Activated naive CD8-positive, alpha-beta T cell treated with anti-CD3 and anti-CD28 coated beads, Interleukin-2, amount 50 U/mL, for 16 hours (primary cell): ENCODE data around the gene MYCBP.
A peak's percentile ranks its signal among the peaks of the same experiment; 100 is the strongest.
"Not testable (repeated sequence)": the region's sequence is repeated elsewhere in the genome, so short reads cannot be mapped to it uniquely, and the experiment has no call there.

Experiments used
- DNase-seq: peaks from one replicate; pipeline ENCODE4 v3.0.0-alpha.2; 2020; ENCODE audit warnings: low read depth, low spot score

The MYCBP gene

GRCh38 chr1:38867208-38867607 is 5.9 kb downstream of the MYCBP start:
- no peak for DNase-seq

DNA sequence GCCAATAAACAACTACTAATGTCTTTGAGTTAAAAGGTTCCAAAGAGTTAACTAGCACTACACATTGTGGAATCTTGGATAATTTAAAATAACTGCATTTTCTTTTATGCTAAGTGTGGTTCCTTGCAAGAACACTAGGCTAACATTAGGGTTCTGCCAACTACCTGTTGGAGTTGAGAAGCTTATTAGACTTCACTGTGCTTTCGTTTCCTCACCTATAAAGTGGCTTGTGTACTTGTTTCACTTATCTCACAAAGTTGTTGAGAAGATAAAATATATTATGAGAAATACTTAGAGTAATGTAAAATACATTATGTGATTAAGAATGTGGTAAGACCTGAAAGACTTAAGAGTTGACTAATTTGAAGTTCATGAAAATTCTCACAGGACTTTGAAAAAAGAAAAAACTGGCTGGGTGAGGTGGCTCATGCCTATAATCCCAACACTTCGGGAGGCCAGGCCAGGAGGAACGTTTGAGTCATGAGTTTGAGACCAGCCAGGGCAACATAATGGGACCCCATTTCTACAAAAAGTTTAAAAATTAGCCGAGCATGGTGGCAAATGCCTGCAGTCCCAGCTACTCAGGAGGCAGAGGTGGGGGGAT is 7.9 kb downstream of the MYCBP start:
- no peak for DNase-seq

DNA sequence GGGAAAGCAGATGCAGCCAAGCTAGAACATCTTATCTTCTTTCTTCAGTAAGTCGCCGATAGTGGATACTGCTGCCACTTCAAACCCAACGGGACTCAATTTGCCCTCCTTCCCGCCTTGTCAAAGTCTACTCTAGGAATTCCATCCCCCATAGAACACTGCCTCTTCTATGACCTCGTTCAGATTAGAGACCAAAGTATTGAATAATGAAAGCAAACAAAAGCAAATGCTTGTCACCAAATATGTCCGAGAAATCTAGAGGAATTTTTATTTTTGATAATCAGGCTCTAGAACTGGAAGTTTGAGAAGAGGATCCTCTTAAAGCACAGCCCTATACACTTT is 12.7 kb downstream of the MYCBP start:
- DNase-seq, result no peak

DNA sequence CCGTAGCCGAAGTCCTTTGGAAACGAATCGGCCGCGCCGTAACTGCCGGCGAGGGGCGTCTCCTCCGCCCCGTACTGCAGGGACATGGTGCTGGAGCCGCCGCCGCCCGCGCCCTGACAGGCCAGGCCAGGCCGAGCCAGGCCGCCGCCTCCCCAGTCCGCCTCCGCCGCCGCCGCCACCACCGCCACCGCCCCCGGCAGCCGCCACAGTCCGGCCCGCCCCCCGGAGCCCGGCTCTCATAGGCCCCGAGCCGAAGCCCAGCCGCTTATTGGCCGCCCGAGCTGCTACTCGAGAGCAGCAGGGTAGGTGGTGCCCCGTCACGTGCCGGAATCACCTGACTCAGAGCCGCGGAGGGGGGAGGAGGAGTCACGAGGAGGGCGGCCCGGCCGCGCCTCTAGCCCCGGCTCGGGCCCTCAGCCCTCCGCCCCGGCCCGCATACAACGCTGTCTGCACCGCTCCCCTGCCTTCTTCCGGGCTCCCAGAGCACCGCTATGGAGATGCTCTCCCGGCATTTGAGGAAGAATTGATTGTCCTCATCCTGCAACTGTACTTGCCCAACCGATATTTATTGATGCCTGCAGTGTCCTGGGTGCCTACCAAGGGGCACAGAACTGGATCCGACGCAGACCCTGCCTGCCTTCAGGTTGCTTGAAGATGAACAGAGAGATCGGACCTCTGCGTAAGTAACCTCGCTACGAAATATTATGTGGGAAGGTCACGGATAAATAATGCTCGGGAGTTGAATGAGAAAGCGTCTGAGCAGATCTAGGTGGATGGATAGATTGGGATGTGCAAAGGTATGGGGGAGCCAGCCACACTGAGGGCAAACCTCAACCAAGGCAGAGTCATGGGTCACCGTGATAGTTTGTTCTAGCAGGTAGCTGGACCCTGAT is 13.3 kb downstream of the MYCBP start, which contains the start of gene RRAGC:
TSS of gene RRAGC (minus strand) at position 212 of the 893 bp plus-strand sequence. CDS start at position 86, 126 bp downstream.
- peak; percentile 95 for DNase-seq

DNA sequence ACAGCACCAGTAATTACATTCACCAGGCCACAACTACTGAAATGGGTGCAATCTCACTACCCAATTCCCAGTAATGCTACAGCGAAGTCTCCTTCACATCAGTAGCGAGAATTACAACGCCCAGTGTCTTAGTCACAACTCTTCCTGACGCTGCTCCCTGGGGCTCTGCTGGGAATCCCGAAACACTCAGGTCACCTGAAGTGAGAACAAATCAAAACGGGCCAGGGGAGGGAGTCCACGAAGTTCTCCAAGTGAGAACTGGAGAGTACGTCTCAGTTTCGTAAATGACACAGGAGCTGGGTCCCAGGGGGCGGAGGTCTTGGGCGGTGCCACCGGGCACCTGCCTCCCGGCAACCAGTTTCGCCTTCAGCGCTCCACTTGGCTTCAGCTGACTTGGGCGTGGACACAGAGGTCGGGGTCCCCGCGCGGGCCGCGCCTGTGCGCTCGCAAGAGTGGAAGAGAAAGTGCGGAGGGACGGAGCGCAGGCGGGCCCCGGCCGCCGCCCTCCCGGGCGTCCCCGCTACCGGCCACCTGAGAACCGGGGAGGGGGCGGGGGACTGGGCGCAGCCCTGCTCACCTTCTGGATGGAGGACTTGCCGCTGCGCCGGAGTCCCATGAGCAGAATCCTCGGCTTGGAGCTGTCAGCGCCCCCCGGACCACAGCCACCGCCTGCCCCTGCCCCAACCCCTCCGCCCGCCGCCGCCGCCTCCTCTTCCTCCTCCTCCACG is 14.2 kb downstream of the MYCBP start:
- no peak for DNase-seq

DNA sequence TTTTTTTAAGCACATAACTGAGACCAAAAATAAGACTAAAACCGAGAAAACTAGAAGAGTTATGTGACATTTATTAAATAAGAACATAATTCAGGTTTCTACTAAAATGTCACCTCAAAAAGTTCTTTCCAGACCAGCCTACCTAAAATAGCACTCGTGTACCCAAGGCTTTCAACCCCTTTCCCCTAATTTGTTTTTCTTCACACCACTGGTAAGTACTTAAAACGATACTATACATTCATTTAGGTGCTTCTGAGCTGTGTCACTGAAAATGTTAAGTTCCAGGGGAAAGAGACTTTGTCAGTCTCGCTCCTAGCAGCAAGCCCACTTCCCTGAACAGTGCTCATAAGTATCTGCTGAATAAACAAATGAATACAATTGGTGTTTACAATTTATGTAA is 20.4 kb downstream of the MYCBP start:
- no peak for DNase-seq

DNA sequence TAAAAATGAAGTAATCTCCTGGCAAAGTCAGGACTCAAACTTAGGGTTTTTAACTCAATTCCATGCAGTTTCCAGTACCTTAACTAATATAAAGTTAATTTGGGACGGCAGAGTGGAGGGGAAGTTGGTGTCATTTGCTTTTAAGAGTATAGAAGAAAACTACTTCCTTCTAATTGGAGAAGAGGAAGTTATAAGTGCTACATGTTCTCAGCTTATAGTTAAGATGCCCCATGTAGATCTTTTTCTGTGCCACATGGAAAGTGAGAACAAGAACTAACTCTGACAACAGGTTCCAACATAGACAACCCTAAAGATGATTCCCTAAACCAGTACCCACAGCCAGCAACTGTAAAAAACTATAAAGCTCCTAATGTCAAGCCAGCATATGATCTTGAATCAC is 25.1 kb downstream of the MYCBP start:
- no peak for DNase-seq

DNA sequence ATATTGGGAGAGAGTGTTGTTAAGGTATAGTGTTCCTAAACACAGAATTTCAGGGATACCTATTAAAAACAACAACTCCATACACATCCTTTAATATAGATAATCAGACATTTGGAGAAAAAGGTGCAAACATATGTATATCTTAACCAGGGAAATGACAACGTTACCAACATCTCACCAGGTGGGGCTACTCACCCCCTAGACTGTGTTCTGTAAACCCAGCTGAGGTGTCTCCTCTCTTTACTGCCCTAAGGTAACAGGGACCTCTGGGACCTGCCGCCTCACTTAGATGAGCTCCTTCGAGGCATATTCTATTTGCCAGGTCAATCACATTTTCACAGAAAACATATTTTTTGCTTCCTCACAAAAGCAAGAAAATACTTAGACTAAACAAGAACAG is 26.9 kb downstream of the MYCBP start:
- no peak for DNase-seq

- not testable (repeated sequence) for DNase-seq
These were observed 28.1 kb downstream of the MYCBP start for GRCh38 chr1:38845088-38845487.

DNA sequence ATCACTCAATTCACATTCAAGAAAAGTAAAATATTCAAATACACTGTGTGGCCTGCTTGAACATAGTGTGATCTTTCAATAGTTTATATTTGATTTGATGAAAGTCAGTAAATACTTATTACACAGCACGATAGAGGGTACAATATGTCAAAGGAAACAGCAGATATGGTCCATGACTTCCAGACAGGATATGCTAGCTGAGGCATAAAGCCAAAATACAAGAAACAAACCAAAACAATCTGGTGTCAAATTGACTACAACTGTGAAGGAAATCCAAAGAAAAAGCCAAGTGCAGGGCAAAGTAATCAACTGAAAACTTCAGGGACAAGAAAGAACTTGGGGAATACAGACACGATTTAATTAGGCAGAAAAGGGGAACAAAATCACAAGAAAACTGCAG is 32.9 kb downstream of the MYCBP start:
- DNase-seq, result no peak

DNA sequence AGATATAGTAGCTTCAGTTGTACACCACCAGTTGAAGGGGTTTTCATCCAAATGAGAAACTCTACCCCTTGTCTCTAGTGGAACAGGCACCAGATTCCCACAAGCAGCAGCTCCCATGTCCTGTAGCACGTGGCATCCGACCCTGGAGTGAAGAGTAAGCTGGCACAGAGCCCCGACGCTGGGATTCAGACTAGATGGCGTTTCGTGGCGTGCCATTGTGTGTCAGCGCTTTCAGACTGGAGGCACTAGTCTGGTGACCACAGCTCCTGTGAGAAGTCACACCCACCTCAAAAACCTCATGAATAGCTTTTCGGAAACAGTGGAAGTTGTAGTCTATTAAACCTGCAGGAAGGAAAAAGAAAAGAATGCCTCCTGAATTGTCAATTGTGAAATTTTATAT is 33.8 kb downstream of the MYCBP start:
- DNase-seq, result no peak

- not testable (repeated sequence) for DNase-seq
These were observed 36.8 kb downstream of the MYCBP start for GRCh38 chr1:38836316-38836715.

- DNase-seq, result no peak
These were observed 38.0 kb downstream of the MYCBP start for GRCh38 chr1:38834937-38835827.

GRCh38 chr1:38834221-38834782 is 38.8 kb downstream of the MYCBP start:
- no peak for DNase-seq

DNA sequence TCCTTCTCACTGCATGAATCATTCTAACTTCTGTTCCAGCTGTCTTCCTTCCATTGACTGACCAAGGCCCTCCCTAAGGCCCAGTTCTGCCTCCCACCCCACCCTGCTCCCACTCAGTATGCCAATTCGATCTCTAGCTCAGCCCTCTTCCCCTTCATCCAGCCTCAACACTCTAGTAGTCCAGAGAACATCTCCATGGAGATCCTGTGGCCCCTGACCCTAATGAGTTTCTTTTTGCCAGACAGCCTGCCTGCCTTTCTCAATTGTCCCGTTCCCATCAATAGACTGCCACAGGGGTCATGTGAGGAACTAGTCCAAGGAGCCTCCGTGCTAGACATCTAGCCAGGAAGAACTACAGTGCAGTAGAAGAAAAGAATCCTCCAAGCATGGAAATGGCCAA is 40.0 kb downstream of the MYCBP start:
- no peak for DNase-seq

GRCh38 chr1:38832370-38832734 is 40.8 kb downstream of the MYCBP start:
- no peak for DNase-seq

- no peak for DNase-seq
These were observed 41.3 kb downstream of the MYCBP start for GRCh38 chr1:38831731-38832369.

DNA sequence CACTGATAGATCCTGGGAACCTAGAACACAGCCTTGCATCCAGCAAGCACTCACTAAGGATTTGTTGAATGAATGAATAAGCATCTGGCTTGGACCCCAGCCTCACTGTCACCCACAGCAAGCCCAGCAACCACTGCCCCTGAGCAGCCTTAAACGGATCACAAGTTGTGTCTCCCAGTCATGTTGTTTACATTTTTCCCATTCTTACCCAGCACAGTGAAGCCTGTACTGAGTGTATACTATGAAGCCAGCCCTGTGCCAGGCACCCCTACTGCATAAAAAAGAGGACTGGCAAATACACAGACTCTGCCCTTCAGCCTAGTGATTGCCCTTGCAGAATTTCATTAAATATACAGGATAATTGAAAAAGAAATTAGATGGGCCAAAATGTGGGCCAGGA is 43.8 kb downstream of the MYCBP start:
- no peak for DNase-seq

- DNase-seq, result no peak
These were observed 45.8 kb downstream of the MYCBP start for GRCh38 chr1:38827318-38827717.

DNA sequence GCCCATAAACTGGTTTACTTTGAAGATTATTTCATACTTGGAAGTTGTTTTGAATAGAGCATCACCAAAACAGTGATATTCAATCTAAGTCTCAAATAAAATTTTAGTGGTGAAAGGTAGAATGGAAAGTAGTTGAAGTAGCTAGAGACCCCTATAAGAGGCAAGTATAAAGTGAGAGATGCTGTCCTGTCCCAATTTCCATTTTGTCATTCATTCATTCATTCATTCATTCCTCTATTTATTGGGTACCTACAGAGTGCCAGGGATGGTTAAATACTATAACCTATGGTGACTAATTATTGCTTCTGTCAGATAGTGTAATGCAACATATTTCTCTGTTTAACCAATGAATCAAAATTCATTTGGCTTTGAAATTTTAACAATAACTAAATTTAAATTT is 46.3 kb downstream of the MYCBP start:
- no peak for DNase-seq

GRCh38 chr1:38826262-38826661 is 46.9 kb downstream of the MYCBP start:
- no peak for DNase-seq
